HG02981 (cell line): ENCODE results near the gene GSTM2.
"Not testable (repeated sequence)": the region's sequence is repeated elsewhere in the genome, so short reads cannot be mapped to it uniquely, and the experiment has no call there.

Experiments
- ATAC-seq: cut with Tn5 transposase; IDR thresholded peaks from one replicate; pipeline ENCODE4 v1.9.1; 2021; ENCODE audit warnings: mild to moderate bottlenecking, moderate library complexity; ENCODE audit not compliant: unreplicated experiment

GSTM2 gene

GRCh38 chr1:109673861-109674260 is 6.0 kb downstream of the GSTM2 start:
- ATAC-seq, result not testable (repeated sequence)

GRCh38 chr1:109676683-109677381 is 9.0 kb downstream of the GSTM2 start:
- not testable (repeated sequence) for ATAC-seq

GRCh38 chr1:109677459-109677858 is 9.6 kb downstream of the GSTM2 start:
- ATAC-seq, result no peak

GRCh38 chr1:109678637-109679036 is 10.8 kb downstream of the GSTM2 start:
- not testable (repeated sequence) for ATAC-seq

- ATAC-seq, result not testable (repeated sequence)
Measured at GRCh38 chr1:109684777-109685176, 16.9 kb downstream of the GSTM2 start.

- not testable (repeated sequence) for ATAC-seq
Measured at GRCh38 chr1:109685399-109685798, 17.5 kb downstream of the GSTM2 start.

GRCh38 chr1:109685890-109686289 is 18.0 kb downstream of the GSTM2 start:
- ATAC-seq, result not testable (repeated sequence)

- not testable (repeated sequence) for ATAC-seq
Measured at GRCh38 chr1:109687109-109687508, 19.3 kb downstream of the GSTM2 start.

GRCh38 chr1:109687641-109688499 is 20.0 kb downstream of the GSTM2 start, which contains the start of gene GSTM1:
GSTM1 (plus strand) TSS chr1:109687817; CDS start chr1:109687874, 57 bp downstream.
- no peak for ATAC-seq

- ATAC-seq, result no peak
Measured at GRCh38 chr1:109689844-109690405, 22.1 kb downstream of the GSTM2 start.

GRCh38 chr1:109691759-109692158 is 23.9 kb downstream of the GSTM2 start:
- ATAC-seq, result no peak

GRCh38 chr1:109694400-109694799 is 26.5 kb downstream of the GSTM2 start:
- not testable (repeated sequence) for ATAC-seq

- not testable (repeated sequence) for ATAC-seq
Measured at GRCh38 chr1:109695138-109695537, 27.3 kb downstream of the GSTM2 start.

GRCh38 chr1:109697066-109697465 is 29.2 kb downstream of the GSTM2 start:
- no peak for ATAC-seq

GRCh38 chr1:109697861-109698260 is 30.0 kb downstream of the GSTM2 start:
- ATAC-seq, result not testable (repeated sequence)

GRCh38 chr1:109702940-109703339 is 35.1 kb downstream of the GSTM2 start:
- ATAC-seq, result not testable (repeated sequence)

- ATAC-seq, result no peak
Measured at GRCh38 chr1:109704173-109704572, 36.3 kb downstream of the GSTM2 start.

- ATAC-seq, result no peak
Measured at GRCh38 chr1:109705411-109705810, 37.6 kb downstream of the GSTM2 start.

- ATAC-seq, result not testable (repeated sequence)
Measured at GRCh38 chr1:109708949-109709348, 41.1 kb downstream of the GSTM2 start.

- ATAC-seq, result not testable (repeated sequence)
Measured at GRCh38 chr1:109709822-109710221, 42.0 kb downstream of the GSTM2 start.

- not testable (repeated sequence) for ATAC-seq
Measured at GRCh38 chr1:109711593-109712320, 43.9 kb downstream of the GSTM2 start, which contains the start of gene GSTM5. GSTM5 (plus strand) TSS chr1:109712251; CDS start chr1:109712313, 62 bp downstream.
